GM18867 (cell line): ENCODE measurements around the gene SH3RF1.
"Not testable (repeated sequence)": the region's sequence is repeated elsewhere in the genome, so short reads cannot be mapped to it uniquely, and the experiment has no call there.

Source experiments
- ATAC-seq: cut with Tn5 transposase; IDR thresholded peaks from one replicate; pipeline ENCODE4 v1.9.1; 2021; ENCODE audit warnings: mild to moderate bottlenecking, moderate library complexity; ENCODE audit not compliant: unreplicated experiment

SH3RF1 gene

DNA sequence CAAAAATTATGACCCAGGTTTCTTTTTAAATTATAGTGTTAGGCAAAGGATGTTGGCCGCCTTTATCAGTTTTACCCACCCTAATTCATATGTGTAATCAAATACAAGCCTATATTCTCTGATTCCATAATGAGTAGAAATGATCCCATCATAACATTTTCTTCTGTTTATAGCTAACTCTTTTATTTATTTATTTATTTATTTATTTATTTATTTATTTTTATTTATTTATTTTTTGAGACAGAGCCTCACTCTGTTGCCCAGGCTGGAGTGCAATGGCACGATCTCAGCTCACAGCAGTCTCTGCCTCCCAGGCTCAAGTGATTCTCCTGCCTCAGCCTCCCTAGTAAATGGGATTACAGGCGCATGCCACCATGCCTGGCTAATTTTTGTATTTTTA lies 7.1 kb upstream of the SH3RF1 start:
- not testable (repeated sequence) for ATAC-seq

DNA sequence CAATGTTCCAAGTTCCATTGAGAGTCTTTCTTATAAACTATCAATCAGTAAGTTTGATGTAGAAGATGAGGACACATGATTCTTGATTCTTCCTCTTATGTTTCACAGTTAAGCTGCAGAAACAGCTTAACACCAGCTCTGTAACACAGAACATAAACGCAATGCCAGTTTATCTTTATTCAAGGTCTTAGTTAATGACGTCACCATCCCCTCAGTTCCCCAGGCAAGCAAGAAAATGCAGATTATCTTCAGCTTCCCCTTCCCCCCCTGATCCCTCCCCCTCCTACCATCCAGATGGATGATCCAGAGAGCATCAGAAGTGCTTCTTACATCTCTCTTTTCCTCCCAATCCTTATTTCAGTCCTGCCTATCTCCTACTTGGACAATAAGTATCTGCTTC lies 4.4 kb upstream of the SH3RF1 start:
- no peak for ATAC-seq

DNA sequence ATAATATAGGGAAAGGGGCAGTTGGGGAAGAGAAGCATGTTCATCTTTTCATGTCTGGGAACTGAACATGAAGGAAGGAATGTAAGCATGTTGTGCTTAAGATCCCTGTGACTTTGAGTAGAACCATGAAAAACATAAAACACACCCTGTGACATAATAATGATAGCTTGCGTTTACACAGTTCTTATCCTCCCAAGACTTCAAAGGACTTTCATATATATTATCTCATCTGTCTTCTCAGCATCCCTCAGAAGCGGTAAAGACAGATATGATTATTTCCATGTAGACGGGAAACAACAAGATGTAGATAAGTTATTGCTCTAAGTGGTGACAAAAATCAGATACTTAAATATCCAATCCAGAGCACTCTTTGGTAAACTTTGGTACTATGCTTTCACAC lies 3.3 kb upstream of the SH3RF1 start:
- no peak for ATAC-seq

DNA sequence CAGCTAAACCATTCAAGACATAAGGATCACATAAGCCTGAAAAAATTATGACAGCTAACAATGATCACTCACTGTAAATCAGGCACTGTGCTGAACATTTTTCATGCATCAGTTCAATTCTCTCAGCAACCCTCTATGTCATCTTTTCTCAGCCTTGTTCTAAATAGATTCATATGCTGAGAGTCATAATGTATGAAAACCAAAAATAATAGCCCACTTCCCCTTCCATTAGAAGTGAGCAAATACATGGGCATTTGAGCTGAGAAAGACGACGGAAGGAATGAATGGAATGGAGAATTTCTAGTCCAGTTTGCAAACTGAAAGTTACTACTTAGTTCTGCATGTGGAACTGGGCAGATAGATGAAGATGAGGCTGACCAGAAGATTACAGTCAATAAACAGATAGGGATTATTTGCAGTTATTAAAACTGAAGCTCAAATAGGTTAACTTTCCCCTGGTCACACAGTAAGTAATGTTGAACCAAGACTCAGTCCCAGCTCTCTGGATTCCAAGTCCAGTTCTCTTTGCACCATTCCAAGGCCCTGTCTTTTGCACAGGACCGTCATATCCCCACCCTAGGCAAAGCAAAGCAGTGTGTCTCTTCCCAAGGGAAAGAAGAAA lies 1.6 kb upstream of the SH3RF1 start:
- no peak for ATAC-seq

DNA sequence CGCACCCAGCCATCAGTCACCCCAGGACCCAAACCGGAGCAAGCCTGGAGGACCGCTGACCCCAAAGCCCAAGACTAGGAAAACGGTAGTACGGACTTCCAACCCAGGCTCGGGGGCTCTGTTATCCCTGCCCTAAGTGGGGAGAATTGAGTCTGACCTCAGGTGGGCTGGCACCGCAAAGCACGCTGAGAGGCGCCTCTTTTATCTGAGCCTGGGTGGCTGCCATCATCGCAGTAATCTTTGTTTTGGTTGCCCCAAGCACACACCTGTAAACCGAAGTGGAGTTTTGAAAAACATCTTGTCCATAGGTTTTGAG lies 894 bp upstream of the SH3RF1 start:
- ATAC-seq: no peak

DNA sequence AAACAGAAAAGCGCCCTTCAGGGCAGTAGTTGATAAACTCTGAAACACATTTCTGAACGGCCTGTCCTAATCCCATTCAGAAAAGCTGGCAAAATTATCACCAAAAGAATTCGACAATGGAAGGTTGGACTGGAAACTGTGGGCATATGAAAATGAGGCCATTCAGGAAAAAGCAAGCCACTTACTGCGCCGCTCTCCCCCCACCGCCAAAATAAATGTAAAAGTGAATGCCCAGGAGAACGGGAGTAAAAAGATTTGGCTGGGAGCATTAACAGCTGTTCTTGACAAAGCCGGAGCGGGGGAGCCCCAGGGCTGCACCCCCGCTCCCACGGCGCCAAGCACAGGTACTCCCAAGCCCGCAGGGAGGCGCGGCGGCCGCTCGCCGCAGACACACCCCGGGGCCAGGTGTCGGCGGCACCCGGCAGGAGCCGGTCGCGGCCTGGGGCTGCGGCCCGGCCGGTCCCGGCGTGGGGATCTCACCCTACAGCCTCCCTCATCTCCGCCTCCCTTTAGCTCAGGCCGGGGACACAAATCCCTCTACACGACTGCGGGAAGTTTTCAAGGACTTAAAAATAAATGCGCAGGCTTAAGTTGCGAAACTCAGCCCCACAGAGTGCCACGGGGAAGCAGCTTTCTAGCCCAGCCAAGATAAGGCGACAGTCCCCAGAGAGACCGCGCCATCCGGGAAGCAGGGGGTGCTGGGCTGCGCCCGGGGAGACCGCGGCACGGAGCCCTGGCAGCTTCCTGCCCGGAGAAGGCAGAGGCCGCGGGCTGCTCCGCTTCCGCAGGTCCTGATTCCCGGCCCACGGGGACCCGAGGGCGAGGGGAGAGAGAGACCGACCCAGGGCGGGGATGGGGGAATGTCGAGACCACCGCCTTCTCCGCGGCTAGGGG lies 593 bp downstream of the SH3RF1 start:
- peak; percentile 54 for ATAC-seq

DNA sequence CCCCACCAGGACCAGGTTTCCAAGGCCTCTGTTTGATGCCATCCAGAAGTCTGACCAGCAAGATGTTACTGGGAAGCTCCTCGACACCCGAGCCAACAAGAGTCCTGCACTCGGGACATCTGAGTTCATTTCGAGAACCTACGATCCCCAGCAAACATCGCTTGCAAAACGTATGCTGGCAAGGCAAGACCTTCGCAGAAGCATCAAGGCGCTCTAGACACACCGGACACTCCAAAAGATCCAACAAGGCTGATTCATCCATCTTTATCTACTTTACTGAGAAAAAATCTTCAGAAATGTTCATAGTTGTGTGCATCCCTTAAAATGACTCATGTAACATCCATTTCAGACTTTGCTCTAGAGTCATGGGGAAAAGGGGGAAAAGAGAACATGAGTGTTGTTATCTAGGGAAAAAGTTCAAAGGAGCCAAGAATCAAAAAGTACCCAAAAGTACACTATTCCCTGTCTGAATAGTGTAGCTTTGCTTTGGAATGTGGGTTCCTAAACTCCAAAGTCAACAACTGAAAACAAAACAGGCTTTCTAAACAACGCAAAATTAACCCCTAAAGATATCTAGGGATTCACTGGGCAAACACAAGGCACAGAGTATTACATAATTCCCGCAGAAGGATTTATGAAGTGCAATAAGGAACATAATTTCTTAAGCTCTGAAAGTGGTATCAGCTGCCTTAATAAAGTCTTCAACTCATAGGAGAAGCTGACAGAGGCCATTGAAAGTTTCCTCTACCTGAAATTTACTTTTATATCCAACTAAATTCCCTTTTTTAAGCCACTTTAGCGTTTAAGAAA lies 1.6 kb downstream of the SH3RF1 start:
- no peak for ATAC-seq

DNA sequence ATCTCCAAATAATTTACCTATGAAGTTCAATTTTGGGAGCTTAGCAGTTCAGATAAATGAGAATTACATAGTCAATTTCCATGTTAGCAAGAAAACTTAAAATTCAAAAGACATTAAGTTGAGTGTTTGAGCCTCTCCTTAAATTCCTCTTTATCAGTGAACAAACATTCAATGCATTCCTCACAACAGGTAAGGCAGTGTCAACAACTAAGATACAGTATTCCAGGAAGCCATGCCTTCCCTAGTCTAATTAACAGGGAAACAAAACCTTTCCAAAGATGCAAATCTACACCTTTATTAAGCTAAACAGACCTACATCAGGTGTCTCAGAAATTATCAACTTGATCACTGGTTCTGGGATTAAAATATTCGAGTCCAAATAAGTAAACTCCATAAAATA lies 3.7 kb downstream of the SH3RF1 start:
- no peak for ATAC-seq

DNA sequence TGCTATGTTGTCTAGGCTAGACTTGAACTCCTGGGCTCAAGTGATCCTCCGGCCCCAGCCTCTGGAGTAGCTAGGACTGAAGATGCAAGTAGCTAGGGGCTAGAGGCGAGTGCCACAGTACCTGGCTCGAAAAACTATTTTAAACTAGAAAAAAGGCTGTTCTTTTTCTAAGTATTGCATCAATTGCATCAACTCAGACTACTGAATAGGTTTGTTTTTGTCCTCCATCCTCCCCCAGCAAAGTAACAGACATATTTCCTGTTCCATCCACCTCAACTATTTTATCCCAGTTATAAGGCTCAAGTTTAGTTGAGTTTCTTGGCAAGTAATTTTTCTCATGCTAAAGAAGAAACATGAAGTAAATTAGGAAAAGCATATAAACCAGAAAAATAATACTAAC lies 4.1 kb downstream of the SH3RF1 start:
- no peak for ATAC-seq

DNA sequence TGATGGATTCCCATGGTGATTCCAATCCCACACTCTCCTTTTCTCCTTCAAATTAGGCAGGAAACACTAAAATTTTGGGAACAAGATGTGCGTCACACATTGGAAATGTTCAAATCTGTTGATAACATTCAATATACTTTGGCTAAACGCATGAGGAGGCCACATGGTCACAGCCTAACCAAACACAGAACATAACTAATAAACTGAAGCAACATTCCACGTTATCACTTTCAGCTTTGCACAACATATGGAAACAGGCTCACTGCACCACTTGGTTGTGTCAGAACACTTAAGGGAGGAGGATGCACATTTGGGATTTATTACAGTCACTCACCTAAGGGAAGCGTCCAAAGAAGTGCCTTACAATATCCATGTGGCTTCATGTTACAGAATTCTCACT lies 4.7 kb downstream of the SH3RF1 start:
- no peak for ATAC-seq

DNA sequence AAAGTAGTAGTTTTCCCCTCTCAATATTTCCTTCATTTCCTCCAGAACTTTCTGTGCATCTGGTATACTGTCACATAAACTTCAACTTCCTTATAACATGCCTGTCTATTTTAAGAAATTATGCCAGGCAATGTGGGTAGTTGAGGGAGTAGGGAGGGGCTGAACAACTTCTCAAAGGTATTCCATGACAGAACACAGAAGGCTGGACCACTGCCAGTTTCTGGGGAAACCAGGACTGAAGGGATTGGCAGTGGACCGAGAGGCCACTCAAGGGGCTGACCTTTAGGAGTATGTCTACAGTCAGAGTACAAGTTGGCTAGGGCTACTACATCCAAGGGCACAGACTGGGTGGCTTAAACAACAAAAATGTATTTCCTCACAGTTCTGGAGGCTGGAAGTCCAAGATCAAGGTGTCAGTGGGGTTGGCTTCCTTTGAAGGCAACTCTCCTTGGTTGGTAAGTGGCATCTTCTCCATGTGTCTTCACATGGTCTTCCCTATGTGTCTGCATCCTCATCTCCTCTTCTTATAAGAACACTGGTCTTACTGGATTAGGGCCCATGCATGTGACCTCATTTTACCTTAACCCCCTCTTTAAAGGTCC lies 6.9 kb downstream of the SH3RF1 start:
- no peak for ATAC-seq

DNA sequence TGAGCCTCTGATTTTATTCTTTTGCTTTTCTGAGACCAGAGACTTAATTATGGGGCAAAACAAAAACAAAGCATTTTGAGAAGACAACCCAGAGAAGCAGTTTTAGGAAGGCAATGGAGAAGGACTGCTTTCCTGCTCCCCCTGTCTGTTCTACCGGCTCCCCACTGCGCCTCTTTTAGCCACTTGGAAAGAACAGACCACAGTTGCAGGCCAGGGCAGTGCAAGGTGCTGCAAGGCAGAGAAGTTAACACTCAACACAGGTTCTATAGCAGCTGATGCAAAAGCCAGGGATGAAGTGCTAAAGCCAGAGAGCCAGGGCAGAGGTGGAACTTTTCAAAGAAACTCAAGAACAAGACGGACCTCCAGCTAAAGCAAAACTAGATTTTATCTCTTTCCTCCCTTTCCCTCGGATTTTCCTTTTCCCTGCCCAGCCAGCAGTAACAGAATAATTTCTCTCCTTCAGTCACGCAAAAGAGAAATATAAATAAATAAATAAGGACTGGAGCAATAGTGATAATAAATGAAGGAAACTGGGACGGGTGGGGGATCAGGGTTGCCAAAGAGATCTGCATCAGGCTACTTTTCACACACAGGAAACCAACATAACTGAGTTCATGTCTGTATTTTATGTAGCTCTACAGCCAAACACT lies 10.4 kb downstream of the SH3RF1 start:
- no peak for ATAC-seq

DNA sequence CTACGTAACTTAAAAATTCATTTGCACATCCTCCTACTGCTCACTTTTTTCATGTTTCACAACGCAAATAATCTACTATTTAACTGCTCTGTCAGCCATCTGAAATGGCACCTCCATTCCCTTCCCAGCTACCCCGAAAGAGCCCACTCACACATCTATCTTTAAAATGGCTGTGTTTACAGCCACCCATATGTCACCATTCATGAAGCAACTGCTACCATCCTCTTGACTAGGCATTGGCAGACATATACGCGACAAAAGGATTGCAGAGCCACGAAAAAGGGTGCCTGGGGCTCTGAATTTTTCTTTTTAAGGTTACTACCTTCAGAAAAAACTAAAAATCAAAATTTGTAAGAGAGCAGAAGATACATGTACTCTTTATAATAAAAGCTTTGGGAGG lies 11.5 kb downstream of the SH3RF1 start:
- ATAC-seq: no peak

DNA sequence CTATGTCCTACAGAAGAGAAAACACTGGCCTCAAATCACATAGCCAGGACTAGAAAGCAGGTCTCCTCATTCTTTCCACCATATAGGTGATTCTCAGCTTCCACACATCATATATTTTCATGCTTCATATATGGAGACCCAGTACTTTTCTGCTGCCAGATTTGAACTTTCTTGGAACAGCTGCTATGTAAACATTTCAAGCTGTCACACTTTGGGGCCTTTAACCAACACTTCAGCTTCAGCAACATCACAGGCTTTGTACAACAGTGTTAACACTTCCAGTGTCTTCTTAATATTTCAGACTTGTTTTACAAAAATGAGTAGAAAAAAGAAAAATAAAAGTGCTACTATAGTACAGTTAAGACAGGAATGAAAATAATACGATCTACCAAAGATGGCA lies 12.6 kb downstream of the SH3RF1 start:
- no peak for ATAC-seq

DNA sequence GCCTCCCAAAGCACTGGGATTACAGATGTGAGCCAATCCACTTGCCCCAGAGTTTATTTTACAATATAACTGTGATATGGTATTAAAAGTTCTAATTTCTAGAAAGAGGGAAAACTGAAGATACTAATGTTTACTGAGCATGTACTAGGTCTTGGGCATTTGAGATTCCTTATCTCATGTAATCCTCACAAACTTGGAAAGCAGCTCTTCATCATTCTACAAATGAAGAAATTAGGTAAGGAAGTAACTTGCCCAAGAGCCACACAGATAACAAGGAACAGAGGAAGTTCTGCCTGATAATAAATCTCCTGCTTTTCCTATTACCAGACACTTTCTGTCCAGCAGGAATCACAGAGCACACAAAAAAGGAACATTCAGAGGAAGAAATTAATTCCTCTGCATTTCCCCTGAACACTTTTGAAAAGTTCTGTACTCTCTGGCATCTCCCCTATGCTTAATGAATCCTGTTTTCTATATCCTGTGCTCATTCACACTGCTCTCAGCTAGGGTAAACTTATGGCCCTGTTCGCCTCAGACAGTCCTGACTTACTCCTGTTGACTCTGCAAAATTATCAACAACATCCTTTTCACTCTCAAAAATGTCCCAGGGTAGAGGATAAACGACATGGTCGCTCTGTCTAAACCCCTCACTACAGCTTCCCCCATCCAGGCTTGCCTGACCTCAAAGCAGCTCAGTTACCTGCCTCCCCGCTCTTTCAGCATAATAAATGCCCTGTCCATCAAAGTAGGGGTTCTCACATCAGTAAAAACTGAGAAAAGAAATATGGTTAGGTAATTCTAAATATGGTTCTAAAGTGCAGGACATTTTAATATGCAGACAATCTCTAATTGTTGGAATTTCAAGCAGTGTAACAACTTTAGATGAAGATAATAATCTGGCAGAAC lies 13.6 kb downstream of the SH3RF1 start:
- ATAC-seq: no peak

DNA sequence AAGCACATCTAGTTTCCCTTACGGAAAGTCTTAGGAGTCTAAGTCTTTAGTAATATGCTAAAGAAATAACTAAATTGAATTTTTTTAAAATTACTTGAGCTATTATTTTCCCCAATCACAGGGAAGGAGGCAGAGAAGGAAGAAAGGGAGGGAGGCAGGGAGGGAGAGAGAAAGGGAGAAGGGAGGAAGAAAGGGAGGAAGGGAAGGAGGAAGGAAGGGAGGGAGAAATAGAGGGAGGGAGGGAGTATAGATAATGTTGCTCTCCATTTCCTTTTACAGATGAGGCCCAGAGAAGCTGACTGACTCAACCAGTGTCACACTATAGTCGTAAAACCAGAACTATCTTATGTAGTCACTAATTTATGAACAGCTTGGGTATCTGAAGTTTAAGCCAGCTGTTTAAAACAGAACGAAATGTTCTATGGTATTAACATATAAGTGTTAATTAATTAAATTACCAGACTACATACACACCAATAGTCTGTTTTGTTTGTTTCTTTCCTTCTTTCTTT lies 14.6 kb downstream of the SH3RF1 start:
- ATAC-seq: no peak

DNA sequence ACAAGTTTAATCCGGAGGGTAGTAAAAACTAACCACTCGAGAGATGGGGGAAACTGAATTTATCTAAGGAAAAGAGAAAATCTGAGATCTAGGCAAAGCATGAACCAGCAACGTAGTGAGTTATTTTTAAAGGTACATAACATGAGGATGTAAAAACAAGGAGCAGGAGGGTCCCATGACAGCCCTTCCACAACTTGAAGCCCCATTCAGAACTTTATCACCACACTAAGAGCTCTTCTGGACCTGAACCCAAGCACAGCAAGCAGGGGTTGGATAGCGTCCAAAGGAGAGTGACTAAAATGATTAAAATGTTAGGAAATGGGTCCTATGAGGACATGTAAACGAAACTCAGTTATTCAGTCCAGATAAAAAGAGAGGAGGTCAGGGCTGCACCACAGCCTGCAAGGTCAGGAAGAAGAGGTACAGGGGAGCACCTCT lies 16.2 kb downstream of the SH3RF1 start:
- no peak for ATAC-seq

DNA sequence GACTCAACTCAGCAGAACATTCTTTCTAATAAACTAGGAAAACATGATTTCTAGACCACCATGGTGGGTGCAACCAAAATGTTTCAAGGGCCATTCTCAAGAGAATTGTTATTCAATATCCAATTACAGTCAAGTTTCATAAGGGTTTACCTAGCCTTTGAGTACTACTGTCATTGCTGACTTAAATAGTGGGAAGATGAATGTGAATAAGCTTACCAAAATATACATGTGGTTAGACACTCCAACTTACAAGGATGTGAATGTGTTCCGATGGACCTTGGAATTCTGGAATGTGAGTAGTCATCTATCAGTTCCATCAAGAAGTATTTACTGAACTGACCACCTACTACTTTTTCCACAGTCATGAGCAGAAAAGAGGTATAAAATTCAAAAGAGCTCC lies 16.9 kb downstream of the SH3RF1 start:
- no peak for ATAC-seq

DNA sequence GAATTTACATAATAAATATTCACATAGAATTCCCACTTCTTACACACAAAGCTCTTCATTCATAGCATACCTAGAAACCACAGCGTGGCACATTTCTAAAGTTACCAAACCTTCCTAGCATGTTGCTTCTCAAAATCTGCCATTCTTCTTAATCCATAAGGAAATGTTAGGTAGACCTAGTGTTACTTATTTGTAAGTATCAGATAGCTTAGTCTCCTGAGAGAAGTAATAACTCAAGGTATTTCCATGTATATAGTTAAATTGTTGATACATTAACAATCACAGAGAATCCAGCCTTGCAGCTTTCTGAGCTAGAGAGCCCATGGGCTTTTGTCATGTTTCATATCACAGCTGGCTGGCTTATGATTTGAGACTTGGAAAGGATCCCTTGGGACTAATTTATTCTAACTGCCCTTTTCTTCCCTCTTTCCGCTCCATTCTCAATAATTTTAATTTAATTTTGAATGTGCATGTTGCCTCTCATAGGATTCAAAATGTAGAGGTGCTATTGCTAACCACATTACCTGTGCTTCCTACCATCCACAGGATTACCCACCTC lies 17.6 kb downstream of the SH3RF1 start:
- no peak for ATAC-seq
